ENCODE results near the gene EP400. TPM values are rescaled to one million over a fixed set of nuclear protein-coding genes. Genes with fewer than 3 reads are reported as not detected.
"Not testable (repeated sequence)": the region's sequence is repeated elsewhere in the genome, so short reads cannot be mapped to it uniquely, and the experiment has no call there.

EP400 gene
- total RNA-seq, 1 experiment from 2014 or later, result 80.1 TPM

- DNase-seq (ENCODE audit: low spot score), result no peak
- no TSS peak for BruUV-seq (replicated peaks)
- TF ChIP-seq EZH2 (IDR thresholded peaks at IDR 0.05; ENCODE audit: borderline replicate concordance, low read depth, low read length, poor library complexity, severe bottlenecking) (no peak), CTCF (conservative IDR thresholded peaks at IDR 0.05; ENCODE audit: low read depth, low read length) (no peak)
- no peaks in the 10 kb centered on the region for H3K9me3 ChIP-seq (ENCODE audit: low read depth, low read length, poor library complexity, severe bottlenecking)
- H3K27me3 ChIP-seq (replicated peaks; ENCODE audit: insufficient read depth, low read depth, low read length, poor library complexity), result no peaks in the 10 kb centered on the region
- ChIA-PET POLR2A (ENCODE audit: low non-redundant PET) (no interaction called here), CTCF (no interaction called here)
- H3K4me1 ChIP-seq (ENCODE audit: insufficient read depth, low read length, poor library complexity, severe bottlenecking), result peaks cover 5% of the 10 kb centered on the region
- H3K4me3 ChIP-seq (ENCODE audit: low read depth, low read length, poor library complexity, severe bottlenecking), result no peak overlapping the region
- peaks cover 41% of the 10 kb centered on the region for H3K36me3 ChIP-seq (ENCODE audit: insufficient read depth, low read length, poor library complexity, severe bottlenecking)
- H3K27ac ChIP-seq (ENCODE audit: low read depth, low read length, poor library complexity, severe bottlenecking), result no peak overlapping the region
- intact Hi-C loops (cut with micrococcal nuclease; ENCODE audit: unreplicated experiment), result no loop called here
Observed at GRCh38 chr12:132079200-132079599, 129.5 kb downstream of the EP400 start.

GRCh38 chr12:132079695-132080094, 130.0 kb downstream of the EP400 start:
- intact Hi-C loops (cut with micrococcal nuclease; ENCODE audit: unreplicated experiment), result no loop called here
- H3K27me3 ChIP-seq (replicated peaks; ENCODE audit: insufficient read depth, low read depth, low read length, poor library complexity), result no peaks in the 10 kb centered on the region
- BruUV-seq (replicated peaks), result no TSS peak
- H3K36me3 ChIP-seq (ENCODE audit: insufficient read depth, low read length, poor library complexity, severe bottlenecking), result peaks cover 38% of the 10 kb centered on the region
- TF ChIP-seq EZH2 (IDR thresholded peaks at IDR 0.05; ENCODE audit: borderline replicate concordance, low read depth, low read length, poor library complexity, severe bottlenecking) (no peak), CTCF (conservative IDR thresholded peaks at IDR 0.05; ENCODE audit: low read depth, low read length) (no peak)
- H3K27ac ChIP-seq (ENCODE audit: low read depth, low read length, poor library complexity, severe bottlenecking), result no peak overlapping the region
- no peaks in the 10 kb centered on the region for H3K9me3 ChIP-seq (ENCODE audit: low read depth, low read length, poor library complexity, severe bottlenecking)
- peaks cover 5% of the 10 kb centered on the region for H3K4me1 ChIP-seq (ENCODE audit: insufficient read depth, low read length, poor library complexity, severe bottlenecking)
- no peak for DNase-seq (ENCODE audit: low spot score)
- ChIA-PET POLR2A (ENCODE audit: low non-redundant PET) (no interaction called here), CTCF (no interaction called here)
- H3K4me3 ChIP-seq (ENCODE audit: low read depth, low read length, poor library complexity, severe bottlenecking), result no peak overlapping the region

- Histone ChIP-seq H3K36me3 (ENCODE audit: insufficient read depth, low read length, poor library complexity, severe bottlenecking) (peaks cover 31% of the 10 kb centered on the region), H3K4me1 (ENCODE audit: insufficient read depth, low read length, poor library complexity, severe bottlenecking) (peaks cover 12% of the 10 kb centered on the region)
- BruUV-seq (replicated peaks); H3K4me3 ChIP-seq (ENCODE audit: low read depth, low read length, poor library complexity, severe bottlenecking); CTCF ChIA-PET; POLR2A ChIA-PET (ENCODE audit: low non-redundant PET); H3K27me3 ChIP-seq (replicated peaks; ENCODE audit: insufficient read depth, low read depth, low read length, poor library complexity); DNase-seq (ENCODE audit: low spot score); H3K27ac ChIP-seq (ENCODE audit: low read depth, low read length, poor library complexity, severe bottlenecking); H3K9me3 ChIP-seq (ENCODE audit: low read depth, low read length, poor library complexity, severe bottlenecking); intact Hi-C loops (cut with micrococcal nuclease; ENCODE audit: unreplicated experiment): not testable (repeated sequence)
Observed at GRCh38 chr12:132080515-132080914, 130.8 kb downstream of the EP400 start.

GRCh38 chr12:132081423-132081822, 131.7 kb downstream of the EP400 start:
- no peak for DNase-seq (ENCODE audit: low spot score)
- CTCF ChIA-PET, result no interaction called here
- no peak for TF ChIP-seq CTCF (conservative IDR thresholded peaks at IDR 0.05; ENCODE audit: low read depth, low read length)
- TF ChIP-seq EZH2 (IDR thresholded peaks at IDR 0.05; ENCODE audit: borderline replicate concordance, low read depth, low read length, poor library complexity, severe bottlenecking), result no peak
- Histone ChIP-seq H3K27ac (ENCODE audit: low read depth, low read length, poor library complexity, severe bottlenecking) (no peak overlapping the region), H3K4me3 (ENCODE audit: low read depth, low read length, poor library complexity, severe bottlenecking) (no peak overlapping the region), H3K4me1 (ENCODE audit: insufficient read depth, low read length, poor library complexity, severe bottlenecking) (peaks cover 12% of the 10 kb centered on the region), H3K36me3 (ENCODE audit: insufficient read depth, low read length, poor library complexity, severe bottlenecking) (peaks cover 23% of the 10 kb centered on the region), H3K27me3 (replicated peaks; ENCODE audit: insufficient read depth, low read depth, low read length, poor library complexity) (no peaks in the 10 kb centered on the region), H3K9me3 (ENCODE audit: low read depth, low read length, poor library complexity, severe bottlenecking) (no peaks in the 10 kb centered on the region)
- no TSS peak for BruUV-seq (replicated peaks)
- POLR2A ChIA-PET (ENCODE audit: low non-redundant PET), result no interaction called here
- intact Hi-C loops (cut with micrococcal nuclease; ENCODE audit: unreplicated experiment), result no loop called here
